ENCODE measurements around the gene CAPN11. TPM values are rescaled to one million over a fixed set of nuclear protein-coding genes. Genes with fewer than 3 reads are reported as not detected.

The CAPN11 gene
- total and polyA plus RNA-seq, 2 donors (not counting 1 experiment from before 2014, with no cell fraction given) = not detected

GRCh38 chr6:44127186-44128019 is 31.2 kb upstream of the CAPN11 start, which contains the start of the genes MRPL14 and TMEM63B:
Gene MRPL14 (minus strand): TSS chr6:44127452. CDS start chr6:44116611, 10,841 bp downstream.
Gene TMEM63B (plus strand): TSS chr6:44127554. CDS start chr6:44134585, 7,031 bp downstream.
- peak within 1 kb of the TSS; percentile 81 for H3K27ac ChIP-seq (ENCODE audit: insufficient read depth, low read length)
- peak within 1 kb of the TSS; percentile 76 for H3K9ac ChIP-seq (ENCODE audit: insufficient read depth, low read length)
- H3K4me1 ChIP-seq (ENCODE audit: control insufficient read depth, extremely low read depth, insufficient read depth, low read length) = peaks cover 11% of the 10 kb centered on the region
- TF ChIP-seq, protein P1, sequence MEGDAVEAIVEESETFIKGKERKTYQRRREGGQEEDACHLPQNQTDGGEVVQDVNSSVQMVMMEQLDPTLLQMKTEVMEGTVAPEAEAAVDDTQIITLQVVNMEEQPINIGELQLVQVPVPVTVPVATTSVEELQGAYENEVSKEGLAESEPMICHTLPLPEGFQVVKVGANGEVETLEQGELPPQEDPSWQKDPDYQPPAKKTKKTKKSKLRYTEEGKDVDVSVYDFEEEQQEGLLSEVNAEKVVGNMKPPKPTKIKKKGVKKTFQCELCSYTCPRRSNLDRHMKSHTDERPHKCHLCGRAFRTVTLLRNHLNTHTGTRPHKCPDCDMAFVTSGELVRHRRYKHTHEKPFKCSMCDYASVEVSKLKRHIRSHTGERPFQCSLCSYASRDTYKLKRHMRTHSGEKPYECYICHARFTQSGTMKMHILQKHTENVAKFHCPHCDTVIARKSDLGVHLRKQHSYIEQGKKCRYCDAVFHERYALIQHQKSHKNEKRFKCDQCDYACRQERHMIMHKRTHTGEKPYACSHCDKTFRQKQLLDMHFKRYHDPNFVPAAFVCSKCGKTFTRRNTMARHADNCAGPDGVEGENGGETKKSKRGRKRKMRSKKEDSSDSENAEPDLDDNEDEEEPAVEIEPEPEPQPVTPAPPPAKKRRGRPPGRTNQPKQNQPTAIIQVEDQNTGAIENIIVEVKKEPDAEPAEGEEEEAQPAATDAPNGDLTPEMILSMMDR (conservative IDR thresholded peaks at IDR 0.05 in 1 of 2, IDR thresholded peaks at IDR 0.05 in 1 of 2; ENCODE audit: low read depth in 1 of 2, low read length in 2 of 2) = no peak
- no peak for TF ChIP-seq EZH2 (IDR thresholded peaks at IDR 0.05; ENCODE audit: low read length, missing control alignments)
- no peaks in the 10 kb centered on the region for H3K36me3 ChIP-seq (ENCODE audit: control insufficient read depth, insufficient read depth, low read length)
- no peaks in the 10 kb centered on the region for H3K9me3 ChIP-seq (ENCODE audit: control insufficient read depth, insufficient read depth, low read depth, low read length)
- peaks cover 2% of the 10 kb centered on the region for H4K20me1 ChIP-seq (ENCODE audit: control insufficient read depth, extremely low read depth, insufficient read depth, low read length)
- H2AFZ ChIP-seq (ENCODE audit: low read length) = peak within 1 kb of the TSS; percentile 39
- peak; percentile 77 to 89 for DNase-seq (ENCODE audit: low read depth in 2 of 2)
- peak within 1 kb of the TSS; percentile 99 for H3K4me2 ChIP-seq (ENCODE audit: extremely low read depth, insufficient read depth, low read length)
- peaks cover 56% of the 10 kb centered on the region for H3K79me2 ChIP-seq (ENCODE audit: control insufficient read depth, insufficient read depth, low read length)
- no peaks in the 10 kb centered on the region for H3K27me3 ChIP-seq (ENCODE audit: control insufficient read depth, insufficient read depth, low read length)
- peak within 1 kb of the TSS; percentile 75 to 96 (median 90) for H3K4me3 ChIP-seq (replicated peaks in 1 of 4; ENCODE audit: control extremely low read depth in 1 of 4, insufficient read depth in 1 of 4, low read depth in 3 of 4, low read length in 4 of 4)

- Histone ChIP-seq H3K27ac (ENCODE audit: insufficient read depth, low read length) (no peak overlapping the region), H4K20me1 (ENCODE audit: control insufficient read depth, extremely low read depth, insufficient read depth, low read length) (peaks cover 2% of the 10 kb centered on the region), H3K4me3 (replicated peaks in 1 of 4; ENCODE audit: control extremely low read depth in 1 of 4, insufficient read depth in 1 of 4, low read depth in 3 of 4, low read length in 4 of 4) (peak overlapping the region; percentile 63 to 91 (median 68)), H3K36me3 (ENCODE audit: control insufficient read depth, insufficient read depth, low read length) (no peaks in the 10 kb centered on the region), H3K9ac (ENCODE audit: insufficient read depth, low read length) (peak overlapping the region; percentile 72), H3K9me3 (ENCODE audit: control insufficient read depth, insufficient read depth, low read depth, low read length) (no peaks in the 10 kb centered on the region), H2AFZ (ENCODE audit: low read length) (no peak overlapping the region), H3K4me1 (ENCODE audit: control insufficient read depth, extremely low read depth, insufficient read depth, low read length) (peaks cover 14% of the 10 kb centered on the region), H3K79me2 (ENCODE audit: control insufficient read depth, insufficient read depth, low read length) (peaks cover 47% of the 10 kb centered on the region), H3K4me2 (ENCODE audit: extremely low read depth, insufficient read depth, low read length) (peak overlapping the region; percentile 76), H3K27me3 (ENCODE audit: control insufficient read depth, insufficient read depth, low read length) (no peaks in the 10 kb centered on the region)
- TF ChIP-seq, protein P1 (conservative IDR thresholded peaks at IDR 0.05 in 1 of 2, IDR thresholded peaks at IDR 0.05 in 1 of 2; ENCODE audit: low read depth in 1 of 2, low read length in 2 of 2) = no peak
- TF ChIP-seq EZH2 (IDR thresholded peaks at IDR 0.05; ENCODE audit: low read length, missing control alignments) = no peak
- DNase-seq (ENCODE audit: low read depth in 2 of 2) = peak in 1 of 2 donors; percentile 33
These were observed 30.4 kb upstream of the CAPN11 start for GRCh38 chr6:44128020-44128917.

Data from fibroblast of lung (primary cell).